ENCODE data around the gene IRF2BP2.

DNA sequence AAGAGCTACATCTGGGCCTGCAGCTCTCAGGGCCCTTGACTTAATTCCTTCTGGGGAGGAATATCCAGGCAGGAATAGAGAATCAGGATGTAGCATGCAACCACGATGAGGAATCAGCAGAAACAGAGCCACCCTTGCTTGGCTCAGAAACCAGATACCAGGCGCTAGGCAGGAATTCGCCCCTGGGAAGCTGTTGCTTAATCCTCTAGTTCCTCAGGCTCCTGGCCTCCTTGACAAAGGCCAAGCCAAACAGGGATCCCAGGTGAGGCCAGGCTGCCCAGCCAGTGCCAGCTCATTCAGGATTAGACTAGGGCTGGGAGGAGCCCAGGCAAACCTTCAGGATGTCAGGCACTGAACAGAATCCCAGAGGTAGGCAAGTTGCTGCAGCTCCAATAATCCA, 48.2 kb upstream of the IRF2BP2 start:
- no peak for TF ChIP-seq GLIS3 (CRISPR knock-in tag; IDR thresholded peaks at IDR 0.05)
- no peak for TF ChIP-seq ZNF70 (CRISPR knock-in tag; IDR thresholded peaks at IDR 0.05)

Data from SK-N-SH treated with all-trans-retinoic acid at 6 μM for 48 hours (cell line).